ENCODE data around the gene KRT76. TPM values are rescaled to one million over a fixed set of nuclear protein-coding genes. Genes with fewer than 3 reads are reported as not detected.
"Not testable (repeated sequence)": the region's sequence is repeated elsewhere in the genome, so short reads cannot be mapped to it uniquely, and the experiment has no call there.

KRT76 gene
- total RNA-seq, 1 donor from 2014 or later: not detected

GRCh38 chr12:52763036-52763659 lies 14.0 kb downstream of the KRT76 start:
- TF ChIP-seq CTCF (IDR thresholded peaks at IDR 0.05; ENCODE audit: borderline replicate concordance): no peak
- Histone ChIP-seq H3K36me3 (no peaks in the 10 kb centered on the region), H3K9me3 (replicated peaks) (peaks cover 34% of the 10 kb centered on the region), H3K4me3 (no peak overlapping the region), H3K4me1 (no peaks in the 10 kb centered on the region), H3K27ac (replicated peaks) (no peak overlapping the region), H3K27me3 (ENCODE audit: low read depth) (peaks cover 44% of the 10 kb centered on the region)
- intact Hi-C loops (cut with micrococcal nuclease): no loop called here
- no peak for DNase-seq

GRCh38 chr12:52761802-52762201 lies 15.3 kb downstream of the KRT76 start:
- H3K4me1 ChIP-seq: no peaks in the 10 kb centered on the region
- no peak for TF ChIP-seq CTCF (IDR thresholded peaks at IDR 0.05; ENCODE audit: borderline replicate concordance)
- peaks cover 44% of the 10 kb centered on the region for H3K27me3 ChIP-seq (ENCODE audit: low read depth)
- intact Hi-C loops (cut with micrococcal nuclease): no loop called here
- DNase-seq: no peak
- H3K36me3 ChIP-seq: no peaks in the 10 kb centered on the region
- no peak overlapping the region for H3K27ac ChIP-seq (replicated peaks)
- H3K9me3 ChIP-seq (replicated peaks): peaks cover 34% of the 10 kb centered on the region
- H3K4me3 ChIP-seq: no peak overlapping the region

DNA sequence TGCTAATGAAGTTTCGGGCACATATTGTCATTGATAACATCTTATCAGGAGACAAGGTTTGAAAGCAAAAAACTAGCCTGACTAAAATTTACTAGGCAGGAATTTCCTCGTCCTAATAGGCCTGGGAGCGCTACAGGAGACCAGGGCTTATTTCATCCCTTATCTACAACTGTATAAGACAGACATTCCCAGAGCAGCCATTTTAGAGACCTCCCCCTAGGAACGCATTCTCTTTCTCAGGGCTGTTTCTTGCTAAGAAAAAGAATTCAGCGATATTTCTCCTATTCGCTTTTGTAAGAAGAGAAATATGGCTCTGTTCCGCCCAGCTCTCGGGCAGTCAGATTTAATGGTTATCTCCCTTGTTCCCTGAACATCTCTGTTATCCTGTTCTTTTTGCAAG lies 15.9 kb downstream of the KRT76 start:
- DNase-seq; intact Hi-C loops (cut with micrococcal nuclease); H3K36me3 ChIP-seq: not testable (repeated sequence)

GRCh38 chr12:52760623-52761022 lies 16.5 kb downstream of the KRT76 start:
- Histone ChIP-seq H3K9me3 (replicated peaks) (peaks cover 34% of the 10 kb centered on the region), H3K4me3 (no peak overlapping the region), H3K36me3 (no peaks in the 10 kb centered on the region), H3K27ac (replicated peaks) (no peak overlapping the region), H3K27me3 (ENCODE audit: low read depth) (peaks cover 48% of the 10 kb centered on the region), H3K4me1 (no peaks in the 10 kb centered on the region)
- intact Hi-C loops (cut with micrococcal nuclease): no loop called here
- no peak for DNase-seq
- no peak for TF ChIP-seq CTCF (IDR thresholded peaks at IDR 0.05; ENCODE audit: borderline replicate concordance)

More for the DNA sequence above, 15.9 kb downstream of the KRT76 start:
- H3K4me1 ChIP-seq; H3K4me3 ChIP-seq; H3K27ac ChIP-seq (replicated peaks): not testable (repeated sequence)
- H3K27me3 ChIP-seq (ENCODE audit: low read depth): peaks cover 48% of the 10 kb centered on the region
- peaks cover 34% of the 10 kb centered on the region for H3K9me3 ChIP-seq (replicated peaks)

DNA sequence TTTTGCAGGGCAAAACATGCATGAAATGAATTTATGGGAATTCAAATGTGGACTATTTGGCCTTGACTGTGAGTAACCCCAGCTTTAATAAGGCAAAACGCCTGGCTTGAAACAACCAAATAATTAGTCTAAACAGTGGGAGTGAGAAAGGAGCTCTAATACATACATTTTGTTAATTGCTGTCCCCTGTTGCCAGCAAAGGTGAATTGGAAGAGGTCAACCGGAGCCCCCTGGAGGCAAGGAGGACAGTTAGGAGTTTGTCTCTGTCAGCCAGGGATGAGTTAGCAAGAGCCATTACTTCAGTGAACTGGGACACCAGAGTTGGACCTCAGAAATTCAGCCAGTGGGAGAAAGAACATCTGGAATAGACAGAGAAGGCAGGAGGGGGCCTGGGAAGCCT lies 17.4 kb downstream of the KRT76 start:
- no peak overlapping the region for H3K4me3 ChIP-seq
- no peak for DNase-seq
- TF ChIP-seq CTCF (IDR thresholded peaks at IDR 0.05; ENCODE audit: borderline replicate concordance): no peak
- H3K4me1 ChIP-seq: no peaks in the 10 kb centered on the region
- intact Hi-C loops (cut with micrococcal nuclease): no loop called here
- no peak overlapping the region for H3K27ac ChIP-seq (replicated peaks)
- peaks cover 34% of the 10 kb centered on the region for H3K9me3 ChIP-seq (replicated peaks)
- peaks cover 57% of the 10 kb centered on the region for H3K27me3 ChIP-seq (ENCODE audit: low read depth)
- no peaks in the 10 kb centered on the region for H3K36me3 ChIP-seq

DNA sequence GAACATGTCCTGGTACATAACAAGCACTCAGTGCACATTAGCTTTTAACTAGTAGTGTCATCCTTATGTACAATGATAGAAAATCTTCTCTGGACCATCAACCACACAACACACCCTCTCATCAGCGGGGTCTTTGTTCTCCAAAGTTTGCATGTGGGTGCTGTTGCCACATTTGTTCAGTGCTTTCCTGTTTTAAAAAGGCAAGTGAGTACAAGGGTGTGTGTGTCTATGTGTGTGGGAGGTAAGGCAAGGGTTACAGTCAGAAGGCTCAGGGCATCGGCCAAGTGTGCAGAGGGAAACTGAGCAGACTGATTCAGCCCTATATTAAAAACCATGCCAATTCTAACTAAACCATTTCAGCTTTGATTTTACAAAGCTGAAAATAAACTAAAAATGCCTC lies 17.9 kb downstream of the KRT76 start:
- H3K9me3 ChIP-seq (replicated peaks): peaks cover 34% of the 10 kb centered on the region
- no peak overlapping the region for H3K27ac ChIP-seq (replicated peaks)
- TF ChIP-seq CTCF (IDR thresholded peaks at IDR 0.05; ENCODE audit: borderline replicate concordance): no peak
- no peak for DNase-seq
- H3K4me1 ChIP-seq: no peaks in the 10 kb centered on the region
- H3K36me3 ChIP-seq: no peaks in the 10 kb centered on the region
- peaks cover 62% of the 10 kb centered on the region for H3K27me3 ChIP-seq (ENCODE audit: low read depth)
- intact Hi-C loops (cut with micrococcal nuclease): no loop called here
- no peak overlapping the region for H3K4me3 ChIP-seq

All from left ventricle myocardium inferior (tissue), 1 donor.